Mesenchymal stem cell (in vitro differentiated cells and primary cell): ENCODE data around the gene LHX3.

ENCODE experiments used
- DNase-seq: peaks from one replicate; pipeline ENCODE4 v3.0.0-alpha.2; 2013
- H2AFZ ChIP-seq: one replicate; pipeline ENCODE4 v1.6.1; 2013; ENCODE audit warnings: low read depth, mild to moderate bottlenecking, control low read depth, inconsistent platforms, low read length, moderate library complexity
- H2AK5ac ChIP-seq: 2 replicates; pipeline ENCODE4 v1.6.1; 2013; ENCODE audit warnings: low read length, moderate library complexity, mild to moderate bottlenecking, inconsistent platforms; ENCODE audit not compliant: severe bottlenecking
- H2BK120ac ChIP-seq: one replicate; pipeline ENCODE4 v1.6.1; 2013; ENCODE audit warnings: low read depth, mild to moderate bottlenecking, inconsistent platforms, low read length, moderate library complexity
- H2BK12ac ChIP-seq, 2 experiments: one replicate each; pipeline ENCODE4 v1.6.1; 2013; ENCODE audit warnings: inconsistent platforms in 2 of 2, low read length in 2 of 2, mild to moderate bottlenecking in 2 of 2, moderate library complexity in 2 of 2, control low read depth in 1 of 2
- H2BK15ac ChIP-seq: one replicate; pipeline ENCODE4 v1.6.1; 2013; ENCODE audit warnings: mild to moderate bottlenecking, low read depth, inconsistent platforms; ENCODE audit not compliant: poor library complexity, severe bottlenecking
- H2BK5ac ChIP-seq: 2 replicates; pipeline ENCODE4 v1.6.1; 2013; ENCODE audit warnings: low read depth, mild to moderate bottlenecking, low read length, control low read depth, inconsistent platforms; ENCODE audit not compliant: poor library complexity, severe bottlenecking
- H3K14ac ChIP-seq, 2 experiments: one replicate each; pipeline ENCODE4 v1.6.1; 2013; ENCODE audit warnings: inconsistent platforms in 2 of 2, low read length in 2 of 2, control low read depth in 1 of 2, mild to moderate bottlenecking in 1 of 2, moderate library complexity in 1 of 2
- H3K18ac ChIP-seq, 2 experiments: one replicate each; pipeline ENCODE4 v1.6.1; 2013; ENCODE audit warnings: inconsistent platforms in 2 of 2, low read length in 2 of 2, control low read depth in 1 of 2, low read depth in 1 of 2, mild to moderate bottlenecking in 1 of 2
- H3K23ac ChIP-seq, 2 experiments: one replicate each; pipeline ENCODE4 v1.6.1; 2013; ENCODE audit warnings: inconsistent platforms in 2 of 2, low read length in 2 of 2, mild to moderate bottlenecking in 2 of 2, moderate library complexity in 2 of 2, control low read depth in 1 of 2
- H3K27ac ChIP-seq: 2 replicates; pipeline ENCODE4 v1.5.1; 2013; ENCODE audit warnings: mild to moderate bottlenecking, moderate library complexity, low read length, control low read depth, inconsistent platforms; ENCODE audit not compliant: poor library complexity, severe bottlenecking
- H3K27me3 ChIP-seq, 2 experiments: 2 replicates each; pipeline versions ENCODE4 v1.6.1 to v1.7.0; 2013; ENCODE audit warnings: low read length in 2 of 2, mild to moderate bottlenecking in 2 of 2, moderate library complexity in 2 of 2, control low read depth in 1 of 2, inconsistent platforms in 1 of 2; ENCODE audit not compliant: control insufficient read depth in 1 of 2, insufficient read depth in 1 of 2
- H3K36me3 ChIP-seq, 2 experiments: 2 replicates each; pipeline versions ENCODE4 v1.6.1 to v1.7.0; 2013; ENCODE audit warnings: low read length in 2 of 2, control low read depth in 1 of 2, inconsistent platforms in 1 of 2, low read depth in 1 of 2, mild to moderate bottlenecking in 1 of 2; ENCODE audit not compliant: insufficient read depth in 2 of 2, control insufficient read depth in 1 of 2
- H3K4ac ChIP-seq, 2 experiments: one replicate each; pipeline ENCODE4 v1.6.1; 2013; ENCODE audit warnings: inconsistent platforms in 2 of 2, low read length in 2 of 2, mild to moderate bottlenecking in 2 of 2, moderate library complexity in 2 of 2, control low read depth in 1 of 2, low read depth in 1 of 2
- H3K4me1 ChIP-seq: 2 replicates; pipeline ENCODE4 v1.6.1; 2013; ENCODE audit warnings: low read depth, low read length, control low read depth; ENCODE audit not compliant: control insufficient read depth, insufficient read depth
- H3K4me2 ChIP-seq: 2 replicates; pipeline ENCODE4 v1.6.1; 2013; ENCODE audit warnings: low read length, mild to moderate bottlenecking, inconsistent platforms; ENCODE audit not compliant: poor library complexity, severe bottlenecking
- H3K4me3 ChIP-seq, 2 experiments: 2 replicates each; pipeline versions ENCODE4 v1.5.1 to v1.7.0; 2013; ENCODE audit warnings: low read length in 2 of 2, mild to moderate bottlenecking in 2 of 2, control low read depth in 1 of 2, low read depth in 1 of 2; ENCODE audit not compliant: insufficient read depth in 1 of 2
- H3K79me1 ChIP-seq: replicated peaks from 2 replicates; pipeline ENCODE4 v1.6.1; 2013; ENCODE audit warnings: mild to moderate bottlenecking, control low read depth, low read length, inconsistent platforms; ENCODE audit not compliant: poor library complexity, severe bottlenecking
- H3K9ac ChIP-seq: 2 replicates; pipeline ENCODE4 v1.7.0; 2013; ENCODE audit warnings: mild to moderate bottlenecking, low read length, moderate library complexity
- H3K9me3 ChIP-seq: 2 replicates; pipeline ENCODE4 v1.7.0; 2013; ENCODE audit warnings: mild to moderate bottlenecking, low read length; ENCODE audit not compliant: control insufficient read depth
- H4K8ac ChIP-seq: one replicate; pipeline ENCODE4 v1.6.1; 2013; ENCODE audit warnings: inconsistent platforms, mild to moderate bottlenecking, low read length, moderate library complexity
- H4K91ac ChIP-seq: one replicate; pipeline ENCODE4 v1.6.1; 2013; ENCODE audit warnings: mild to moderate bottlenecking, low read length, inconsistent platforms
- WGBS: methylation state at CpG from one replicate; pipeline ENCODE4 v1.1.7; 2013; ENCODE audit warnings: mixed read lengths; 5-methylcytosine and 5-hydroxymethylcytosine counted together

LHX3 gene

GRCh38 chr9:136173648-136174290 is 31.2 kb downstream of the LHX3 start:
- Histone ChIP-seq H3K4me3 (no peak overlapping the region), H3K79me1 (no peaks in the 10 kb centered on the region), H3K4me2 (no peak overlapping the region), H3K9ac (no peak overlapping the region), H4K8ac (no peak overlapping the region), H3K18ac (no peak overlapping the region), H2AFZ (no peak overlapping the region), H3K36me3 (no peaks in the 10 kb centered on the region), H2BK12ac (no peak overlapping the region), H3K23ac (no peak overlapping the region), H2BK5ac (no peak overlapping the region), H3K14ac (no peak overlapping the region), H3K9me3 (no peaks in the 10 kb centered on the region), H3K27ac (no peak overlapping the region), H2AK5ac (no peak overlapping the region), H3K4me1 (peaks cover 4% of the 10 kb centered on the region), H2BK15ac (no peak overlapping the region), H2BK120ac (no peak overlapping the region), H3K27me3 (peaks cover 48 to 84% of the 10 kb centered on the region in 2 experiments), H4K91ac (no peak overlapping the region), H3K4ac (no peak overlapping the region)
- DNase-seq: no peak
- WGBS: 88% methylated on average over 14 of the region's 14 CpGs

- H3K4me3 ChIP-seq: no peak overlapping the region
Measured at GRCh38 chr9:136172412-136173079, 32.4 kb downstream of the LHX3 start.

GRCh38 chr9:136171801-136172411 is 33.0 kb downstream of the LHX3 start:
- no peak overlapping the region for H3K4me2 ChIP-seq
- no peak overlapping the region for H3K14ac ChIP-seq
- no peak overlapping the region for H4K8ac ChIP-seq
- no peak for DNase-seq
- no peak overlapping the region for H4K91ac ChIP-seq
- peaks cover 4% of the 10 kb centered on the region for H3K4me1 ChIP-seq
- H3K79me1 ChIP-seq: no peaks in the 10 kb centered on the region
- H2AFZ ChIP-seq: no peak overlapping the region
- H3K36me3 ChIP-seq: no peaks in the 10 kb centered on the region
- H3K4me3 ChIP-seq: no peak overlapping the region
- H3K27me3 ChIP-seq: peaks cover 46 to 75% of the 10 kb centered on the region in 2 experiments
- H2BK15ac ChIP-seq: no peak overlapping the region
- no peak overlapping the region for H3K4ac ChIP-seq
- no peak overlapping the region for H2AK5ac ChIP-seq
- no peak overlapping the region for H3K27ac ChIP-seq
- no peak overlapping the region for H3K23ac ChIP-seq
- H3K9ac ChIP-seq: no peak overlapping the region
- H2BK5ac ChIP-seq: no peak overlapping the region
- H3K9me3 ChIP-seq: no peaks in the 10 kb centered on the region
- no peak overlapping the region for H2BK120ac ChIP-seq
- H2BK12ac ChIP-seq: no peak overlapping the region
- 76% methylated on average over 11 of the region's 11 CpGs for WGBS
- H3K18ac ChIP-seq: no peak overlapping the region

More at GRCh38 chr9:136172412-136173079, 32.4 kb downstream of the LHX3 start:
- H3K36me3 ChIP-seq: no peaks in the 10 kb centered on the region
- no peak overlapping the region for H4K8ac ChIP-seq
- no peak overlapping the region for H3K4ac ChIP-seq
- DNase-seq: no peak
- H4K91ac ChIP-seq: no peak overlapping the region
- H3K27ac ChIP-seq: no peak overlapping the region
- H3K9ac ChIP-seq: no peak overlapping the region
- no peak overlapping the region for H2AK5ac ChIP-seq
- no peak overlapping the region for H2BK120ac ChIP-seq
- H3K9me3 ChIP-seq: no peaks in the 10 kb centered on the region
- no peak overlapping the region for H2AFZ ChIP-seq
- no peak overlapping the region for H3K23ac ChIP-seq
- peaks cover 46 to 81% of the 10 kb centered on the region in 2 experiments for H3K27me3 ChIP-seq
- no peak overlapping the region for H3K4me2 ChIP-seq
- 76% methylated on average over 16 of the region's 16 CpGs for WGBS
- H3K4me1 ChIP-seq: peaks cover 4% of the 10 kb centered on the region
- H2BK15ac ChIP-seq: no peak overlapping the region
- H3K18ac ChIP-seq: no peak overlapping the region
- H2BK12ac ChIP-seq: no peak overlapping the region
- no peaks in the 10 kb centered on the region for H3K79me1 ChIP-seq
- H3K14ac ChIP-seq: no peak overlapping the region
- no peak overlapping the region for H2BK5ac ChIP-seq

- no peak overlapping the region for H3K9ac ChIP-seq
- no peak overlapping the region for H3K4me3 ChIP-seq
- no peak overlapping the region for H3K4ac ChIP-seq
- H2BK120ac ChIP-seq: no peak overlapping the region
- H3K4me1 ChIP-seq: peaks cover 4% of the 10 kb centered on the region
- H3K27ac ChIP-seq: no peak overlapping the region
- no peak overlapping the region for H2AK5ac ChIP-seq
- H2BK15ac ChIP-seq: no peak overlapping the region
- DNase-seq: no peak
- H2BK5ac ChIP-seq: no peak overlapping the region
- WGBS: 51% methylated on average over 16 of the region's 16 CpGs
- no peak overlapping the region for H2BK12ac ChIP-seq
- H3K79me1 ChIP-seq: no peaks in the 10 kb centered on the region
- H3K9me3 ChIP-seq: peaks cover 4% of the 10 kb centered on the region
- no peak overlapping the region for H4K8ac ChIP-seq
- no peak overlapping the region for H3K14ac ChIP-seq
- H3K36me3 ChIP-seq: no peaks in the 10 kb centered on the region
- no peak overlapping the region for H3K23ac ChIP-seq
- H2AFZ ChIP-seq: no peak overlapping the region
- no peak overlapping the region for H4K91ac ChIP-seq
- H3K18ac ChIP-seq: no peak overlapping the region
- peaks cover 46 to 72% of the 10 kb centered on the region in 2 experiments for H3K27me3 ChIP-seq
- no peak overlapping the region for H3K4me2 ChIP-seq
Measured at GRCh38 chr9:136171009-136171800, 33.7 kb downstream of the LHX3 start.
